Measurements from ENCODE around the gene SLC4A7. TPM values are rescaled to one million over a fixed set of nuclear protein-coding genes. Genes with fewer than 3 reads are reported as not detected.

Gene SLC4A7
- total and polyA plus RNA-seq, 2 donors (not counting 3 experiments of a cell fraction or from before 2014, with no cell fraction given), result 7.8 to 50.9 TPM

- POLR2A ChIA-PET, result no interaction called here
- CTCF ChIA-PET, result no interaction called here
- Histone ChIP-seq H3K27me3 (ENCODE audit: control insufficient read depth in 2 of 2, insufficient read depth in 2 of 2, low read length in 2 of 2) (no peaks in the 10 kb centered on the region), H3K9me3 (replicated peaks; ENCODE audit: control insufficient read depth, insufficient read depth, low read length) (no peaks in the 10 kb centered on the region), H2AFZ (ENCODE audit: low read depth, low read length) (no peak overlapping the region), H3K36me3 (ENCODE audit: control insufficient read depth in 2 of 2, extremely low read depth in 1 of 2, insufficient read depth in 2 of 2, low read length in 2 of 2) (no peaks in the 10 kb centered on the region), H3K9ac (replicated peaks; ENCODE audit: extremely low read depth, insufficient read depth, low read length) (no peak overlapping the region), H3K4me2 (ENCODE audit: insufficient read depth, low read length) (no peak overlapping the region), H4K20me1 (replicated peaks; ENCODE audit: control insufficient read depth, extremely low read depth, insufficient read depth, low read length) (no peaks in the 10 kb centered on the region), H3K4me1 (ENCODE audit: control insufficient read depth, extremely low read depth, insufficient read depth, low read length) (peaks cover 20% of the 10 kb centered on the region), H3K27ac (ENCODE audit: insufficient read depth, low read depth, low read length) (no peak overlapping the region), H3K9me1 (replicated peaks; ENCODE audit: control insufficient read depth, extremely low read depth, insufficient read depth, low read length) (no peaks in the 10 kb centered on the region), H3K79me2 (ENCODE audit: control insufficient read depth, insufficient read depth, low read length) (no peaks in the 10 kb centered on the region), H3K4me3 (replicated peaks in 1 of 3; ENCODE audit: insufficient read depth in 1 of 3, low read depth in 1 of 3, low read length in 3 of 3) (no peak overlapping the region)
- TF ChIP-seq MYC (IDR thresholded peaks at IDR 0.05; ENCODE audit: low read depth, low read length) (no peak), EZH2 (IDR thresholded peaks at IDR 0.05; ENCODE audit: borderline replicate concordance, low read depth, low read length, severe bottlenecking) (no peak), POLR2A (IDR thresholded peaks at IDR 0.05; ENCODE audit: low read depth, low read length) (no peak), JUN (IDR thresholded peaks at IDR 0.05; ENCODE audit: borderline replicate concordance, insufficient read depth, insufficient read length, low read depth) (no peak), MAX (IDR thresholded peaks at IDR 0.05; ENCODE audit: insufficient read depth, insufficient read length) (no peak), GATA2 (IDR thresholded peaks at IDR 0.05; ENCODE audit: insufficient read depth, insufficient read length, low read depth, low read length) (no peak), CTCF (IDR thresholded peaks at IDR 0.05; ENCODE audit: extremely low read depth in 1 of 2, insufficient read depth in 1 of 2, low read depth in 1 of 2, low read length in 2 of 2) (no peak), POLR2AphosphoS5 (IDR thresholded peaks at IDR 0.05; ENCODE audit: insufficient read depth, low read depth, low read length) (no peak), FOS (IDR thresholded peaks at IDR 0.05; ENCODE audit: borderline replicate concordance, insufficient read depth, low read length) (no peak)
- intact Hi-C loops (cut with micrococcal nuclease), result no loop called here
- BruUV-seq (replicated peaks), result no TSS peak
- DNase-seq (ENCODE audit: low read depth, low spot score) (no peak), FAIRE-seq (no peak)
- dilution Hi-C loops (cut with MboI; ENCODE audit: extremely low pct_ligation_motif_present, low sequenced_read_pairs), result no loop called here
Measured at GRCh38 chr3:27528791-27529190, 44.6 kb upstream of the SLC4A7 start.

All from endothelial cell of umbilical vein (primary cell).